Endothelial cell of umbilical vein (primary cell): ENCODE data around the gene RASGEF1C. TPM values are rescaled to one million over a fixed set of nuclear protein-coding genes. Genes with fewer than 3 reads are reported as not detected.

Experiments used
- BruUV-seq: library from RNA; stranded (reverse); fragments of 400-500 nt; replicated peaks from 2 replicates; lab custom pipeline; 2021; lab: Mats Ljungman, UMichigan
- CTCF ChIA-PET: fragments of 300-600, 350-600 bp; sonication (Branson Sonifier 250); formaldehyde crosslinking; loops from one replicate; lab custom pipeline; 2021; ENCODE audit warnings: antibody characterized with exemption, inconsistent platforms; lab: Charles Lee
- POLR2A ChIA-PET: fragments of 300-600, 350-600 bp; sonication (Branson Sonifier 250); formaldehyde crosslinking; loops from one replicate; lab custom pipeline; 2021; ENCODE audit warnings: antibody characterized with exemption, inconsistent platforms; lab: Charles Lee
- DNase-seq: peaks from one replicate; pipeline ENCODE4 v3.0.0-alpha.2; 2011; ENCODE audit warnings: low read depth, low spot score
- FAIRE-seq: peaks from 2 replicates; lab custom pipeline; 2011; peaks lifted over from hg19 to GRCh38; lab: Jason Lieb, UNC
- H2AFZ ChIP-seq: 2 replicates; pipeline ENCODE4 v1.6.0; 2012; ENCODE audit warnings: low read depth, low read length, control low read depth, inconsistent platforms
- H3K27ac ChIP-seq: 2 replicates; pipeline ENCODE4 v1.5.1; 2011; ENCODE audit warnings: low read depth, mild to moderate bottlenecking, control low read depth, low read length, moderate library complexity; ENCODE audit not compliant: insufficient read depth
- H3K27me3 ChIP-seq, 2 experiments: 2 replicates each; pipeline versions ENCODE4 v1.6.0 to v1.6.1; 2011; ENCODE audit warnings: low read length in 2 of 2, mixed read lengths in 1 of 2; ENCODE audit not compliant: control insufficient read depth in 2 of 2, insufficient read depth in 2 of 2
- H3K36me3 ChIP-seq, 2 experiments: 2 replicates in 1 of 2; 3 replicates in 1 of 2; pipeline ENCODE4 v1.5.1; 2011; ENCODE audit warnings: low read length in 2 of 2, mild to moderate bottlenecking in 1 of 2, moderate library complexity in 1 of 2; ENCODE audit not compliant: control insufficient read depth in 2 of 2, insufficient read depth in 2 of 2; ENCODE audit errors: extremely low read depth in 1 of 2
- H3K4me1 ChIP-seq: 3 replicates; pipeline ENCODE4 v1.5.1; 2011; ENCODE audit warnings: mild to moderate bottlenecking, low read length; ENCODE audit not compliant: control insufficient read depth, insufficient read depth; ENCODE audit errors: extremely low read depth
- H3K4me2 ChIP-seq: 2 replicates; pipeline ENCODE4 v1.6.1; 2011; ENCODE audit warnings: low read length, control low read depth, mixed read lengths; ENCODE audit not compliant: insufficient read depth
- H3K4me3 ChIP-seq, 3 experiments: fragments of 200-600 bp in 1 of 3; sonication (generic), shearing (Covaris generic) in 1 of 3; replicated peaks in 1 of 3; 2 replicates each; pipeline ENCODE4 v1.5.1; 2011 to 2016; ENCODE audit warnings: control low read depth in 3 of 3, low read length in 3 of 3, mild to moderate bottlenecking in 2 of 3, inconsistent platforms in 1 of 3, low read depth in 1 of 3, moderate library complexity in 1 of 3; ENCODE audit not compliant: insufficient read depth in 1 of 3
- H3K79me2 ChIP-seq: 2 replicates; pipeline ENCODE4 v1.6.0; 2012; ENCODE audit warnings: low read length, inconsistent platforms; ENCODE audit not compliant: control insufficient read depth, insufficient read depth
- H3K9ac ChIP-seq: replicated peaks from 2 replicates; pipeline ENCODE3; 2011; ENCODE audit warnings: low read length, control low read depth; ENCODE audit not compliant: insufficient read depth; ENCODE audit errors: extremely low read depth
- H3K9me1 ChIP-seq: replicated peaks from 3 replicates; pipeline ENCODE4 v1.6.0; 2011; ENCODE audit warnings: mild to moderate bottlenecking, low read length; ENCODE audit not compliant: control insufficient read depth, insufficient read depth; ENCODE audit errors: extremely low read depth
- H3K9me3 ChIP-seq: replicated peaks from 2 replicates; pipeline ENCODE4 v1.5.1; 2012; ENCODE audit warnings: low read length, inconsistent platforms; ENCODE audit not compliant: control insufficient read depth, insufficient read depth
- H4K20me1 ChIP-seq: replicated peaks from 2 replicates; pipeline ENCODE3; 2011; ENCODE audit warnings: mild to moderate bottlenecking, low read length; ENCODE audit not compliant: control insufficient read depth, insufficient read depth; ENCODE audit errors: extremely low read depth
- EZH2 ChIP-seq: IDR thresholded peaks from 2 replicates; pipeline ENCODE4 v1.6.1; 2012; ENCODE audit warnings: borderline replicate concordance, low read depth, mild to moderate bottlenecking, moderate library complexity, low read length, inconsistent platforms; ENCODE audit not compliant: severe bottlenecking
- FOS ChIP-seq: IDR thresholded peaks from 2 replicates; pipeline ENCODE4 v1.6.1; 2011; ENCODE audit warnings: mild to moderate bottlenecking, low read length, moderate library complexity, borderline replicate concordance; ENCODE audit not compliant: insufficient read depth
- GATA2 ChIP-seq: IDR thresholded peaks from 2 replicates; pipeline ENCODE4 v1.7.0; 2011; ENCODE audit warnings: low read depth, mild to moderate bottlenecking, moderate library complexity, mixed read lengths, low read length; ENCODE audit not compliant: insufficient read length, insufficient read depth
- JUN ChIP-seq: IDR thresholded peaks from 2 replicates; pipeline ENCODE4 v1.6.1; 2011; ENCODE audit warnings: borderline replicate concordance, low read depth; ENCODE audit not compliant: insufficient read length, insufficient read depth
- MYC ChIP-seq: IDR thresholded peaks from one replicate; pipeline ENCODE4 v1.6.1; 2011; ENCODE audit warnings: mild to moderate bottlenecking, low read depth, low read length
- POLR2AphosphoS5 ChIP-seq: IDR thresholded peaks from 2 replicates; pipeline ENCODE4 v1.6.1; 2012; ENCODE audit warnings: low read depth, mild to moderate bottlenecking, control low read depth, low read length, moderate library complexity; ENCODE audit not compliant: insufficient read depth
- dilution Hi-C: fragments of 300-500 bp; cut with MboI; formaldehyde crosslinking; loops from one replicate; pipeline ENCODE4 v1.15.0; 2019; ENCODE audit warnings: low sequenced_read_pairs; ENCODE audit not compliant: extremely low pct_ligation_motif_present
- intact Hi-C: fragments of 100-400 bp; cut with micrococcal nuclease; formaldehyde crosslinking; loops from one replicate; pipeline ENCODE4 v1.10.0; 2022
- polyA plus RNA-seq, 4 experiments: library from polyadenylated mRNA; depleted of rRNA in 3 of 4; stranded (reverse) in 3 of 4; unstranded in 1 of 4; fragments of >200 nt; gene quantifications; 2 replicates each; pipeline versions ENCODE4 v1.2.1 to v1.2.3, GENCODE V29; 2011 to 2012; ENCODE audit warnings: missing spikeins in 1 of 4
- total RNA-seq: library from RNA; stranded (reverse); gene quantifications from 2 replicates; pipeline ENCODE4 v1.2.3, GENCODE V29; 2021
- TF ChIP-seq, protein P1 (sequence below), 2 donors: IDR thresholded peaks; 1 replicate in 1 of 2; 2 replicates in 1 of 2; pipeline ENCODE4 v1.5.1; 2011; ENCODE audit warnings: low read length in 2 of 2, mild to moderate bottlenecking in 2 of 2, moderate library complexity in 2 of 2, control low read depth in 1 of 2, inconsistent platforms in 1 of 2, low read depth in 1 of 2; ENCODE audit not compliant: insufficient read depth in 1 of 2; ENCODE audit errors: extremely low read depth in 1 of 2

RASGEF1C gene
- total and polyA plus RNA-seq, 2 donors (not counting 3 experiments of a cell fraction or from before 2014, with no cell fraction given) = not detected

DNA sequence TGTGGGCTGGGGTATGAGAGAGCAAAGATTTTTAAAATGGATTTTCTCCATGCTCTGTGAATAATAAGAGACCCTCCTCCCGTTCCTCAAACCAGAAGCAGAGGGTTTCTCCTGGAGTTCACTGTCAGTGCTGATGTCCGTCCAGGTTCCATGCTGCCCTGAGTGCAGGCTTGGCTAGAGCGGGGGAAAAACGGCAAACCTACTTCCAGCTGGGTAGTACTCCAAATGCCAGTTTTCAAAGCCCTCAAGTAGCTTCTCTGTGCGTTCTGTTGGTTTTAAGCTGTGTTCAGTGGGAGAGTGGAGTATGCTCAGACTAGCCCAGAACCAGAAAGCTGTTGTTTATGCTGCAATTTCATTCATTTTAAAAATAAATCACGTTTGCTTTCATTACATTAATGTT lies 40.3 kb downstream of the RASGEF1C start:
- Histone ChIP-seq H2AFZ (no peak overlapping the region), H3K27me3 (no peaks in the 10 kb centered on the region), H3K9me3 (no peaks in the 10 kb centered on the region), H3K9me1 (no peaks in the 10 kb centered on the region), H3K79me2 (no peaks in the 10 kb centered on the region), H3K4me3 (no peak overlapping the region), H3K4me2 (no peak overlapping the region), H3K36me3 (no peaks in the 10 kb centered on the region), H3K9ac (no peak overlapping the region), H3K4me1 (no peaks in the 10 kb centered on the region), H3K27ac (no peak overlapping the region), H4K20me1 (no peaks in the 10 kb centered on the region)
- POLR2A ChIA-PET = no interaction called here
- CTCF ChIA-PET = interaction anchor here (1.6 to 2.0 kb wide), 2 partner anchors 40 to 147 kb away, joined by 3 to 4 read pairs; partner anchors contain the start of gene RASGEF1C
- DNase-seq = no peak
- TF ChIP-seq EZH2 (no peak), MYC (no peak), FOS (no peak), JUN (no peak), POLR2AphosphoS5 (no peak), GATA2 (no peak)
- TF ChIP-seq, protein P1, sequence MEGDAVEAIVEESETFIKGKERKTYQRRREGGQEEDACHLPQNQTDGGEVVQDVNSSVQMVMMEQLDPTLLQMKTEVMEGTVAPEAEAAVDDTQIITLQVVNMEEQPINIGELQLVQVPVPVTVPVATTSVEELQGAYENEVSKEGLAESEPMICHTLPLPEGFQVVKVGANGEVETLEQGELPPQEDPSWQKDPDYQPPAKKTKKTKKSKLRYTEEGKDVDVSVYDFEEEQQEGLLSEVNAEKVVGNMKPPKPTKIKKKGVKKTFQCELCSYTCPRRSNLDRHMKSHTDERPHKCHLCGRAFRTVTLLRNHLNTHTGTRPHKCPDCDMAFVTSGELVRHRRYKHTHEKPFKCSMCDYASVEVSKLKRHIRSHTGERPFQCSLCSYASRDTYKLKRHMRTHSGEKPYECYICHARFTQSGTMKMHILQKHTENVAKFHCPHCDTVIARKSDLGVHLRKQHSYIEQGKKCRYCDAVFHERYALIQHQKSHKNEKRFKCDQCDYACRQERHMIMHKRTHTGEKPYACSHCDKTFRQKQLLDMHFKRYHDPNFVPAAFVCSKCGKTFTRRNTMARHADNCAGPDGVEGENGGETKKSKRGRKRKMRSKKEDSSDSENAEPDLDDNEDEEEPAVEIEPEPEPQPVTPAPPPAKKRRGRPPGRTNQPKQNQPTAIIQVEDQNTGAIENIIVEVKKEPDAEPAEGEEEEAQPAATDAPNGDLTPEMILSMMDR (IDR thresholded peaks at IDR 0.05; ENCODE audit: extremely low read depth in 1 of 2, insufficient read depth in 1 of 2, low read depth in 1 of 2, low read length in 2 of 2) = no peak
- dilution Hi-C loops = no loop called here
- BruUV-seq = no TSS peak
- intact Hi-C loops = no loop called here
- no peak for FAIRE-seq
